SK-N-SH (cell line): Measurements from ENCODE around the gene RNF113B. TPM values are rescaled to one million over a fixed set of nuclear protein-coding genes. Genes with fewer than 3 reads are reported as not detected.

Experiments
- CTCF ChIA-PET: fragments of 300-600, 350-600 bp; formaldehyde crosslinking; extraction: SDS; loops from one replicate; lab custom pipeline; 2021; lab: Yijun Ruan, JAX
- POLR2A ChIA-PET: fragments of 350-600 bp; sonication (Branson Sonifier 250); formaldehyde crosslinking; extraction: SDS; loops from one replicate; lab custom pipeline; 2020; ENCODE audit warnings: antibody characterized with exemption, inconsistent platforms; lab: Yijun Ruan, JAX
- DNase-seq: peaks from one replicate; pipeline ENCODE4 v3.0.0; 2012
- H2AFZ ChIP-seq: fragments of 200-600 bp; sonication (generic); 2 replicates; pipeline ENCODE4 v1.8.1; 2016; ENCODE audit warnings: antibody characterized with exemption, mild to moderate bottlenecking, low read depth
- H3F3A ChIP-seq: fragments of 200-600 bp; sonication (generic); replicated peaks from 2 replicates; pipeline ENCODE3; 2016; ENCODE audit warnings: antibody characterized with exemption, mild to moderate bottlenecking; ENCODE audit not compliant: insufficient read depth
- H3K27ac ChIP-seq, 2 experiments: fragments of 200-500 bp in 1 of 2; fragments of 200-600 bp in 1 of 2; sonication (Bioruptor generic) in 1 of 2; sonication (generic), shearing (Covaris generic) in 1 of 2; 2 replicates each; pipeline versions ENCODE4 v1.5.1 to v1.6.1; 2014 to 2016; ENCODE audit warnings: low read depth in 2 of 2, inconsistent platforms in 1 of 2, low read length in 1 of 2, mild to moderate bottlenecking in 1 of 2, mixed read lengths in 1 of 2
- H3K27me3 ChIP-seq: fragments of 200-600 bp; sonication (generic), shearing (Covaris generic); 2 replicates; pipeline ENCODE4 v1.6.1; 2016; ENCODE audit warnings: mixed run types; ENCODE audit not compliant: insufficient read depth
- H3K36me3 ChIP-seq, 2 experiments: fragments of 200-500 bp in 1 of 2; fragments of 200-600 bp in 1 of 2; sonication (Bioruptor generic) in 1 of 2; sonication (generic) in 1 of 2; replicated peaks in 1 of 2; 2 replicates each; pipeline versions ENCODE3 to v1.5.1; 2014 to 2016; ENCODE audit warnings: low read length in 1 of 2, mild to moderate bottlenecking in 1 of 2; ENCODE audit not compliant: insufficient read depth in 2 of 2, control insufficient read depth in 1 of 2
- H3K4me1 ChIP-seq, 2 experiments: fragments of 200-500 bp in 1 of 2; fragments of 200-600 bp in 1 of 2; sonication (Bioruptor generic) in 1 of 2; sonication (generic), shearing (Covaris generic) in 1 of 2; 2 replicates each; pipeline versions ENCODE4 v1.5.1 to v1.6.1; 2014 to 2016; ENCODE audit warnings: low read depth in 1 of 2, low read length in 1 of 2, mixed run types in 1 of 2; ENCODE audit not compliant: insufficient read depth in 2 of 2, control insufficient read depth in 1 of 2
- H3K4me2 ChIP-seq: fragments of 200-600 bp; sonication (generic), shearing (Covaris generic); 2 replicates; pipeline ENCODE4 v1.6.1; 2017; ENCODE audit warnings: mixed run types
- H3K4me3 ChIP-seq, 2 experiments: fragments of 200-500 bp in 1 of 2; fragments of 200-600 bp in 1 of 2; sonication (Bioruptor generic) in 1 of 2; sonication (generic), shearing (Covaris generic) in 1 of 2; 2 replicates each; pipeline versions ENCODE4 v1.5.1 to v1.8.1; 2014 to 2016; ENCODE audit warnings: low read depth in 2 of 2, inconsistent platforms in 1 of 2, low read length in 1 of 2, mild to moderate bottlenecking in 1 of 2, mixed read lengths in 1 of 2, moderate library complexity in 1 of 2
- H3K79me2 ChIP-seq: fragments of 200-600 bp; sonication (generic); 2 replicates; pipeline ENCODE4 v1.8.1; 2017; ENCODE audit warnings: mild to moderate bottlenecking; ENCODE audit not compliant: insufficient read depth
- H3K9ac ChIP-seq: fragments of 200-600 bp; sonication (generic); 2 replicates; pipeline ENCODE4 v1.6.1; 2017; ENCODE audit warnings: mixed run types
- H3K9me2 ChIP-seq: fragments of 200-600 bp; sonication (generic); 2 replicates; pipeline ENCODE4 v1.6.1; 2017; ENCODE audit warnings: mixed run types
- H3K9me3 ChIP-seq: fragments of 200-600 bp; sonication (generic); 2 replicates; pipeline ENCODE4 v1.6.1; 2017; ENCODE audit warnings: mixed run types, mild to moderate bottlenecking, moderate library complexity
- H4K20me1 ChIP-seq: fragments of 200-600 bp; sonication (generic); 2 replicates; pipeline ENCODE4 v1.6.1; 2017; ENCODE audit warnings: mild to moderate bottlenecking, mixed run types; ENCODE audit not compliant: insufficient read depth
- CTCF ChIP-seq: fragments of 200-600 bp; sonication (generic); IDR thresholded peaks from 2 replicates; pipeline ENCODE4 v1.6.1; 2017; ENCODE audit warnings: antibody characterized with exemption, mild to moderate bottlenecking, moderate library complexity
- GABPA ChIP-seq: IDR thresholded peaks from 2 replicates; pipeline ENCODE4 v1.4.0; 2012; ENCODE audit warnings: low read depth, mild to moderate bottlenecking
- GATA2 ChIP-seq: sonication (generic); formaldehyde crosslinking; IDR thresholded peaks from 2 replicates; pipeline ENCODE4 v1.5.0; 2020; ENCODE audit warnings: mild to moderate bottlenecking, missing genetic modification reagents
- MAX ChIP-seq: IDR thresholded peaks from 2 replicates; pipeline ENCODE4 v1.4.0; 2012; ENCODE audit warnings: low read depth
- MEF2A ChIP-seq: IDR thresholded peaks from 2 replicates; pipeline ENCODE4 v1.4.0; 2012; ENCODE audit warnings: low read depth, borderline replicate concordance
- MXI1 ChIP-seq: IDR thresholded peaks from 2 replicates; pipeline ENCODE4 v1.6.1; 2012; ENCODE audit warnings: mild to moderate bottlenecking, low read depth, low read length, improper control_type of control experiment
- NFIC ChIP-seq: IDR thresholded peaks from 2 replicates; pipeline ENCODE4 v1.4.0; 2012; ENCODE audit warnings: borderline replicate concordance
- NRF1 ChIP-seq: IDR thresholded peaks from 2 replicates; pipeline ENCODE4 v1.6.1; 2012; ENCODE audit warnings: low read depth, mild to moderate bottlenecking, low read length
- POLR2AphosphoS5 ChIP-seq: IDR thresholded peaks from 2 replicates; pipeline ENCODE4 v1.6.1; 2012; ENCODE audit warnings: low read depth, low read length
- RAD21 ChIP-seq: IDR thresholded peaks from 2 replicates; pipeline ENCODE4 v1.6.1; 2012; ENCODE audit warnings: mild to moderate bottlenecking, low read length
- REST ChIP-seq: IDR thresholded peaks from 2 replicates; pipeline ENCODE4 v1.6.1; 2012; ENCODE audit warnings: mild to moderate bottlenecking, low read depth, low read length, moderate library complexity
- RFX5 ChIP-seq: IDR thresholded peaks from 2 replicates; pipeline ENCODE4 v1.6.1; 2012; ENCODE audit warnings: mild to moderate bottlenecking, improper control_type of control experiment, low read length
- RXRA ChIP-seq: IDR thresholded peaks from 2 replicates; pipeline ENCODE4 v1.4.0; 2012; ENCODE audit warnings: low read depth, mild to moderate bottlenecking, borderline replicate concordance
- SIN3A ChIP-seq: IDR thresholded peaks from 2 replicates; pipeline ENCODE4 v1.6.1; 2012; ENCODE audit warnings: low read depth, mild to moderate bottlenecking, low read length, moderate library complexity, borderline replicate concordance
- SMC3 ChIP-seq: IDR thresholded peaks from 2 replicates; pipeline ENCODE4 v1.6.1; 2012; ENCODE audit warnings: low read depth, low read length, improper control_type of control experiment
- TAF1 ChIP-seq: IDR thresholded peaks from 2 replicates; pipeline ENCODE4 v1.6.1; 2012; ENCODE audit warnings: low read depth, mild to moderate bottlenecking, low read length, moderate library complexity, borderline replicate concordance
- TEAD4 ChIP-seq: IDR thresholded peaks from 2 replicates; pipeline ENCODE4 v1.4.0; 2012; ENCODE audit warnings: mild to moderate bottlenecking, borderline replicate concordance; ENCODE audit not compliant: insufficient read depth
- USF1 ChIP-seq: IDR thresholded peaks from 2 replicates; pipeline ENCODE4 v1.4.0; 2012; ENCODE audit warnings: low read depth, borderline replicate concordance
- USF2 ChIP-seq: fragments of 150-350 bp; IDR thresholded peaks from 2 replicates; pipeline ENCODE4 v1.6.1; 2017; ENCODE audit warnings: antibody characterized with exemption, low read length, low read depth, borderline replicate concordance
- YY1 ChIP-seq: IDR thresholded peaks from 2 replicates; pipeline ENCODE4 v1.4.0; 2012; ENCODE audit warnings: low read depth, mild to moderate bottlenecking
- WGBS: methylation state at CpG from one replicate; pipeline ENCODE4 v1.1.6; 2017; ENCODE audit warnings: low lambda C conversion rate; 5-methylcytosine and 5-hydroxymethylcytosine counted together
- polyA plus RNA-seq, 3 experiments: library from polyadenylated mRNA; depleted of rRNA; stranded (reverse); fragments of >200 nt; gene quantifications; 2 replicates each; pipeline ENCODE4 v1.2.3, GENCODE V29; 2012

RNF113B gene
- polyA plus RNA-seq, 1 of the 3 experiments (the other 2 are of a cell fraction) = not detected

GRCh38 chr13:98180092-98180491, 3.0 kb upstream of the RNF113B start:
- H3K4me3 ChIP-seq = no peak overlapping the region
- ChIA-PET POLR2A (no interaction called here), CTCF (interaction anchor here (1.3 kb wide), 1 partner anchor 493 kb away, joined by 3 read pairs; no protein-coding TSS in a partner anchor)
- peaks cover 0 to 3% of the 10 kb centered on the region in 2 experiments; a peak in 2 of 4 replicates for H3K4me1 ChIP-seq
- H2AFZ ChIP-seq = no peak overlapping the region
- no peaks in the 10 kb centered on the region for H3K9me3 ChIP-seq
- no peaks in the 10 kb centered on the region for H3K27me3 ChIP-seq
- DNase-seq = no peak
- no peak overlapping the region for H3K27ac ChIP-seq
- TF ChIP-seq NFIC (no peak), SIN3A (no peak), USF1 (no peak), MXI1 (no peak)
- TF ChIP-seq, all 33 proteins: peak for 0
- no peak overlapping the region for H3K9ac ChIP-seq
- H3K4me2 ChIP-seq = no peak overlapping the region
- H3K36me3 ChIP-seq = no peaks in the 10 kb centered on the region
- no peaks in the 10 kb centered on the region for H4K20me1 ChIP-seq
- 94% methylated on average over 3 of the region's 3 CpGs for WGBS
- H3K9me2 ChIP-seq = no peaks in the 10 kb centered on the region
- H3K79me2 ChIP-seq = peaks cover 70% of the 10 kb centered on the region
- H3F3A ChIP-seq = no peaks in the 10 kb centered on the region

GRCh38 chr13:98175823-98176222, 1.2 kb downstream of the RNF113B start:
- H3K27ac ChIP-seq = no peak overlapping the region
- peaks cover 7% of the 10 kb centered on the region for H3F3A ChIP-seq
- ChIA-PET POLR2A (no interaction called here), CTCF (interaction anchor here (0.6 kb wide), 1 partner anchor 339 kb away, joined by 3 read pairs; no protein-coding TSS in a partner anchor)
- WGBS = 93% methylated on average over 3 of the region's 3 CpGs
- H3K9ac ChIP-seq = no peak overlapping the region
- no peaks in the 10 kb centered on the region for H3K9me3 ChIP-seq
- H3K4me3 ChIP-seq = no peak overlapping the region
- no peaks in the 10 kb centered on the region; the same call in 1 of the 2 replicates for H4K20me1 ChIP-seq
- DNase-seq = no peak
- no peaks in the 10 kb centered on the region for H3K36me3 ChIP-seq
- H2AFZ ChIP-seq = no peak overlapping the region
- TF ChIP-seq GABPA (no peak), MEF2A (no peak), TEAD4 (no peak), RXRA (no peak), USF2 (no peak), SIN3A (no peak), NRF1 (no peak), REST (no peak), TAF1 (no peak), RFX5 (no peak), GATA2 (CRISPR knock-in tag) (no peak), CTCF (no peak), POLR2AphosphoS5 (no peak), YY1 (no peak), RAD21 (no peak), MAX (no peak), SMC3 (no peak)
- TF ChIP-seq, all 33 proteins: peak for 0
- H3K4me2 ChIP-seq = no peak overlapping the region
- H3K79me2 ChIP-seq = peaks cover 67% of the 10 kb centered on the region
- no peaks in the 10 kb centered on the region for H3K9me2 ChIP-seq
- H3K27me3 ChIP-seq = no peaks in the 10 kb centered on the region
- H3K4me1 ChIP-seq = peaks cover 33 to 38% of the 10 kb centered on the region in 2 experiments
